Endothelial cell of umbilical vein (primary cell): Measurements from ENCODE around the gene LRP5. TPM values are rescaled to one million over a fixed set of nuclear protein-coding genes. Genes with fewer than 3 reads are reported as not detected.

Experiments used
- BruUV-seq: library from RNA; stranded (reverse); fragments of 400-500 nt; replicated peaks from 2 replicates; lab custom pipeline; 2021; lab: Mats Ljungman, UMichigan
- CTCF ChIA-PET: fragments of 300-600, 350-600 bp; sonication (Branson Sonifier 250); formaldehyde crosslinking; loops from one replicate; lab custom pipeline; 2021; ENCODE audit warnings: antibody characterized with exemption, inconsistent platforms; lab: Charles Lee
- POLR2A ChIA-PET: fragments of 300-600, 350-600 bp; sonication (Branson Sonifier 250); formaldehyde crosslinking; loops from one replicate; lab custom pipeline; 2021; ENCODE audit warnings: antibody characterized with exemption, inconsistent platforms; lab: Charles Lee
- DNase-seq: peaks from one replicate; pipeline ENCODE4 v3.0.0-alpha.2; 2011; ENCODE audit warnings: low read depth, low spot score
- FAIRE-seq: peaks from 2 replicates; lab custom pipeline; 2011; peaks lifted over from hg19 to GRCh38; lab: Jason Lieb, UNC
- H2AFZ ChIP-seq: 2 replicates; pipeline ENCODE4 v1.6.0; 2012; ENCODE audit warnings: low read depth, low read length, control low read depth, inconsistent platforms
- H3K27ac ChIP-seq: 2 replicates; pipeline ENCODE4 v1.5.1; 2011; ENCODE audit warnings: low read depth, mild to moderate bottlenecking, control low read depth, low read length, moderate library complexity; ENCODE audit not compliant: insufficient read depth
- H3K27me3 ChIP-seq, 2 experiments: 2 replicates each; pipeline versions ENCODE4 v1.6.0 to v1.6.1; 2011; ENCODE audit warnings: low read length in 2 of 2, mixed read lengths in 1 of 2; ENCODE audit not compliant: control insufficient read depth in 2 of 2, insufficient read depth in 2 of 2
- H3K36me3 ChIP-seq, 2 experiments: 2 replicates in 1 of 2; 3 replicates in 1 of 2; pipeline ENCODE4 v1.5.1; 2011; ENCODE audit warnings: low read length in 2 of 2, mild to moderate bottlenecking in 1 of 2, moderate library complexity in 1 of 2; ENCODE audit not compliant: control insufficient read depth in 2 of 2, insufficient read depth in 2 of 2; ENCODE audit errors: extremely low read depth in 1 of 2
- H3K4me1 ChIP-seq: 3 replicates; pipeline ENCODE4 v1.5.1; 2011; ENCODE audit warnings: mild to moderate bottlenecking, low read length; ENCODE audit not compliant: control insufficient read depth, insufficient read depth; ENCODE audit errors: extremely low read depth
- H3K4me2 ChIP-seq: 2 replicates; pipeline ENCODE4 v1.6.1; 2011; ENCODE audit warnings: low read length, control low read depth, mixed read lengths; ENCODE audit not compliant: insufficient read depth
- H3K4me3 ChIP-seq, 3 experiments: fragments of 200-600 bp in 1 of 3; sonication (generic), shearing (Covaris generic) in 1 of 3; replicated peaks in 1 of 3; 2 replicates each; pipeline ENCODE4 v1.5.1; 2011 to 2016; ENCODE audit warnings: control low read depth in 3 of 3, low read length in 3 of 3, mild to moderate bottlenecking in 2 of 3, inconsistent platforms in 1 of 3, low read depth in 1 of 3, moderate library complexity in 1 of 3; ENCODE audit not compliant: insufficient read depth in 1 of 3
- H3K79me2 ChIP-seq: 2 replicates; pipeline ENCODE4 v1.6.0; 2012; ENCODE audit warnings: low read length, inconsistent platforms; ENCODE audit not compliant: control insufficient read depth, insufficient read depth
- H3K9ac ChIP-seq: replicated peaks from 2 replicates; pipeline ENCODE3; 2011; ENCODE audit warnings: low read length, control low read depth; ENCODE audit not compliant: insufficient read depth; ENCODE audit errors: extremely low read depth
- H3K9me1 ChIP-seq: replicated peaks from 3 replicates; pipeline ENCODE4 v1.6.0; 2011; ENCODE audit warnings: mild to moderate bottlenecking, low read length; ENCODE audit not compliant: control insufficient read depth, insufficient read depth; ENCODE audit errors: extremely low read depth
- H3K9me3 ChIP-seq: replicated peaks from 2 replicates; pipeline ENCODE4 v1.5.1; 2012; ENCODE audit warnings: low read length, inconsistent platforms; ENCODE audit not compliant: control insufficient read depth, insufficient read depth
- H4K20me1 ChIP-seq: replicated peaks from 2 replicates; pipeline ENCODE3; 2011; ENCODE audit warnings: mild to moderate bottlenecking, low read length; ENCODE audit not compliant: control insufficient read depth, insufficient read depth; ENCODE audit errors: extremely low read depth
- EZH2 ChIP-seq: IDR thresholded peaks from 2 replicates; pipeline ENCODE4 v1.6.1; 2012; ENCODE audit warnings: borderline replicate concordance, low read depth, mild to moderate bottlenecking, moderate library complexity, low read length, inconsistent platforms; ENCODE audit not compliant: severe bottlenecking
- FOS ChIP-seq: IDR thresholded peaks from 2 replicates; pipeline ENCODE4 v1.6.1; 2011; ENCODE audit warnings: mild to moderate bottlenecking, low read length, moderate library complexity, borderline replicate concordance; ENCODE audit not compliant: insufficient read depth
- GATA2 ChIP-seq: IDR thresholded peaks from 2 replicates; pipeline ENCODE4 v1.7.0; 2011; ENCODE audit warnings: low read depth, mild to moderate bottlenecking, moderate library complexity, mixed read lengths, low read length; ENCODE audit not compliant: insufficient read length, insufficient read depth
- JUN ChIP-seq: IDR thresholded peaks from 2 replicates; pipeline ENCODE4 v1.6.1; 2011; ENCODE audit warnings: borderline replicate concordance, low read depth; ENCODE audit not compliant: insufficient read length, insufficient read depth
- MYC ChIP-seq: IDR thresholded peaks from one replicate; pipeline ENCODE4 v1.6.1; 2011; ENCODE audit warnings: mild to moderate bottlenecking, low read depth, low read length
- POLR2A ChIP-seq: IDR thresholded peaks from 2 replicates; pipeline ENCODE4 v1.6.1; 2012; ENCODE audit warnings: low read depth, mild to moderate bottlenecking, control low read depth, low read length
- POLR2AphosphoS5 ChIP-seq: IDR thresholded peaks from 2 replicates; pipeline ENCODE4 v1.6.1; 2012; ENCODE audit warnings: low read depth, mild to moderate bottlenecking, control low read depth, low read length, moderate library complexity; ENCODE audit not compliant: insufficient read depth
- dilution Hi-C: fragments of 300-500 bp; cut with MboI; formaldehyde crosslinking; loops from one replicate; pipeline ENCODE4 v1.15.0; 2019; ENCODE audit warnings: low sequenced_read_pairs; ENCODE audit not compliant: extremely low pct_ligation_motif_present
- intact Hi-C: fragments of 100-400 bp; cut with micrococcal nuclease; formaldehyde crosslinking; loops from one replicate; pipeline ENCODE4 v1.10.0; 2022
- polyA plus RNA-seq, 4 experiments: library from polyadenylated mRNA; depleted of rRNA in 3 of 4; stranded (reverse) in 3 of 4; unstranded in 1 of 4; fragments of >200 nt; gene quantifications; 2 replicates each; pipeline versions ENCODE4 v1.2.1 to v1.2.3, GENCODE V29; 2011 to 2012; ENCODE audit warnings: missing spikeins in 1 of 4
- total RNA-seq: library from RNA; stranded (reverse); gene quantifications from 2 replicates; pipeline ENCODE4 v1.2.3, GENCODE V29; 2021
- TF ChIP-seq, protein P1 (sequence below), 2 donors: IDR thresholded peaks; 1 replicate in 1 of 2; 2 replicates in 1 of 2; pipeline ENCODE4 v1.5.1; 2011; ENCODE audit warnings: low read length in 2 of 2, mild to moderate bottlenecking in 2 of 2, moderate library complexity in 2 of 2, control low read depth in 1 of 2, inconsistent platforms in 1 of 2, low read depth in 1 of 2; ENCODE audit not compliant: insufficient read depth in 1 of 2; ENCODE audit errors: extremely low read depth in 1 of 2
- TF ChIP-seq, protein P2 (sequence below): IDR thresholded peaks from 2 replicates; pipeline ENCODE4 v1.6.1; 2011; ENCODE audit not compliant: insufficient read depth, insufficient read length

The LRP5 gene
- total and polyA plus RNA-seq, 2 donors (not counting 3 experiments of a cell fraction or from before 2014, with no cell fraction given), result 35.1 to 51.8 TPM

DNA sequence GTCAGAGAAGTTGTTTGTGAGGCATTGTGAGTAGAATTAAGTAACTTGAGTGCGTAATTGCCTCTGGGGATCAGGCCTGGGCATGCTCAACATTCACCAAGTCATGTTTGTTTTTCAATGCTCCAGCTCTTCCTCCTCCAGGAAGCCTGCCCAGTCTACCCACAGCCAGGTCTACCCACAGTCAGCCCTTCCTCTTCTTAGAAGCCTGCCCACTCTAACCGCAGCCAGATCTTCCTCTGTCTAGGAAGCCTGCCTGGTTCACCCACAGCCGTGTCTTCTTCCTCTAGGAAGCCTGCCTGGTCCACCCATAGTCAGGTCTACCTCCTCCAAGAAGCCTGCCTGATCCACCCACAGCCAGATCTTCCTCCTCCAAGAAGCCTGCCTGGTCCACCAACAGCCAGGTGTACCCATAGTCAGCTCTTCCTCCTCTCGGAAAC lies 25.0 kb downstream of the LRP5 start:
- no peak overlapping the region for H3K27ac ChIP-seq
- H3K4me2 ChIP-seq, result no peak overlapping the region
- FAIRE-seq, result peak; percentile 15

More for the DNA sequence above, 25.0 kb downstream of the LRP5 start:
- intact Hi-C loops (no loop called here), dilution Hi-C loops (no loop called here)
- Histone ChIP-seq H4K20me1 (no peaks in the 10 kb centered on the region), H3K79me2 (peaks cover 6% of the 10 kb centered on the region), H3K4me1 (no peaks in the 10 kb centered on the region), H3K27me3 (no peaks in the 10 kb centered on the region), H3K9me1 (no peaks in the 10 kb centered on the region), H3K36me3 (no peaks in the 10 kb centered on the region), H2AFZ (no peak overlapping the region), H3K4me3 (no peak overlapping the region), H3K9me3 (no peaks in the 10 kb centered on the region), H3K9ac (no peak overlapping the region)
- TF ChIP-seq GATA2 (no peak), FOS (no peak), POLR2A (no peak), EZH2 (no peak), JUN (no peak), POLR2AphosphoS5 (no peak), MYC (no peak)
- TF ChIP-seq, protein P1, sequence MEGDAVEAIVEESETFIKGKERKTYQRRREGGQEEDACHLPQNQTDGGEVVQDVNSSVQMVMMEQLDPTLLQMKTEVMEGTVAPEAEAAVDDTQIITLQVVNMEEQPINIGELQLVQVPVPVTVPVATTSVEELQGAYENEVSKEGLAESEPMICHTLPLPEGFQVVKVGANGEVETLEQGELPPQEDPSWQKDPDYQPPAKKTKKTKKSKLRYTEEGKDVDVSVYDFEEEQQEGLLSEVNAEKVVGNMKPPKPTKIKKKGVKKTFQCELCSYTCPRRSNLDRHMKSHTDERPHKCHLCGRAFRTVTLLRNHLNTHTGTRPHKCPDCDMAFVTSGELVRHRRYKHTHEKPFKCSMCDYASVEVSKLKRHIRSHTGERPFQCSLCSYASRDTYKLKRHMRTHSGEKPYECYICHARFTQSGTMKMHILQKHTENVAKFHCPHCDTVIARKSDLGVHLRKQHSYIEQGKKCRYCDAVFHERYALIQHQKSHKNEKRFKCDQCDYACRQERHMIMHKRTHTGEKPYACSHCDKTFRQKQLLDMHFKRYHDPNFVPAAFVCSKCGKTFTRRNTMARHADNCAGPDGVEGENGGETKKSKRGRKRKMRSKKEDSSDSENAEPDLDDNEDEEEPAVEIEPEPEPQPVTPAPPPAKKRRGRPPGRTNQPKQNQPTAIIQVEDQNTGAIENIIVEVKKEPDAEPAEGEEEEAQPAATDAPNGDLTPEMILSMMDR (IDR thresholded peaks at IDR 0.05; ENCODE audit: extremely low read depth in 1 of 2, insufficient read depth in 1 of 2, low read depth in 1 of 2, low read length in 2 of 2), result no peak
- TF ChIP-seq, protein P2, sequence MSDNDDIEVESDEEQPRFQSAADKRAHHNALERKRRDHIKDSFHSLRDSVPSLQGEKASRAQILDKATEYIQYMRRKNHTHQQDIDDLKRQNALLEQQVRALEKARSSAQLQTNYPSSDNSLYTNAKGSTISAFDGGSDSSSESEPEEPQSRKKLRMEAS, result no peak
- DNase-seq, result no peak
- POLR2A ChIA-PET, result no interaction called here
- BruUV-seq, result no TSS peak
- CTCF ChIA-PET, result interaction anchor here (1.1 to 1.3 kb wide), 2 partner anchors 9 to 80 kb away, joined by 3 to 4 read pairs; no protein-coding TSS in a partner anchor
